ENCODE measurements around the gene SERPINA7.
"Not testable (repeated sequence)": the region's sequence is repeated elsewhere in the genome, so short reads cannot be mapped to it uniquely, and the experiment has no call there.

Gene SERPINA7, protein sequence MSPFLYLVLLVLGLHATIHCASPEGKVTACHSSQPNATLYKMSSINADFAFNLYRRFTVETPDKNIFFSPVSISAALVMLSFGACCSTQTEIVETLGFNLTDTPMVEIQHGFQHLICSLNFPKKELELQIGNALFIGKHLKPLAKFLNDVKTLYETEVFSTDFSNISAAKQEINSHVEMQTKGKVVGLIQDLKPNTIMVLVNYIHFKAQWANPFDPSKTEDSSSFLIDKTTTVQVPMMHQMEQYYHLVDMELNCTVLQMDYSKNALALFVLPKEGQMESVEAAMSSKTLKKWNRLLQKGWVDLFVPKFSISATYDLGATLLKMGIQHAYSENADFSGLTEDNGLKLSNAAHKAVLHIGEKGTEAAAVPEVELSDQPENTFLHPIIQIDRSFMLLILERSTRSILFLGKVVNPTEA

GRCh38 chrX:106038625-106039024 lies at the start of gene SERPINA7:
Gene SERPINA7, minus strand, starts transcription at chrX:106038727. Its CDS starts 1,669 bp downstream, at chrX:106037058.
- no peak for DNase-seq

- no peak for DNase-seq
Measured at GRCh38 chrX:106069048-106069447, 30.5 kb upstream of the SERPINA7 start.

GRCh38 chrX:106050054-106050453 lies 11.5 kb upstream of the SERPINA7 start:
- no peak for DNase-seq

DNA sequence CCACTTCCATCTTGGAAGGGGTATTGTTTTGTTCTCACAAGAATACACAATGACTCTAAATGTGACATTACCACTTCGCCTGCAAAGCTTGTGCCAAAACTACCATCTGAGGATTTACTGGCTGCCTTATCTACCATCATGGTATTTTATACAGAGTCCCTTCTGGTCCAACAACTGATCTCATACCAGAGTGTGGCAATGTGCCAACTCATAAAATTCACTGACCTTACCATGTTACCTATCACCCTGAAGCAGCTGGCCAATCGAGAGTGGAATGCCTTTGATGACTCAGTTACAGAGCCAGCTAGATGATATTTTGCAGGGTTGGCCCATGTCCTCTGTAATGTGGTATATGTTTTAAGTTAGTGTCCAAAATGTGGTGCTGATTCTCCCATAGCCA lies 3.8 kb upstream of the SERPINA7 start:
- DNase-seq = no peak

- no peak for DNase-seq
Measured at GRCh38 chrX:106040861-106041260, 2.3 kb upstream of the SERPINA7 start.

DNA sequence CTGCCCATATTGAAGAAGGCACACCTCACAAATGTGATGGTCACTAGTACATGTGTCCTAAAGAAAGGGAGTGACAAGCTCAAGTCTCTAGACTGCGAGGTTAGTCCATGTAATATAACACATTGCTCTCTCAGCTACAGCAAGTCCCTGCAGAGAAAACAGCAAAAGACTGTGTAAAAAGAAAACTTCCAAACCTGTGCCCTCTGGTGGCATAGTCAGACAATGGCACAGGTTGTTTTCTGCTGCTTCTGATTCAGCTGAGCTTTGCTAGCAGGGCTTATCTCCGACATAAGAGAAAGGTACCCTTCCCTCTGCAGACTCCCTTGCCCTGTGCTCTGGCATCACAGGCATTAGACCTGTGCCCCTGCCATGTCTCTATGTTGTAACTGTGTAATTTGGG lies 1.4 kb upstream of the SERPINA7 start:
- DNase-seq = no peak

DNA sequence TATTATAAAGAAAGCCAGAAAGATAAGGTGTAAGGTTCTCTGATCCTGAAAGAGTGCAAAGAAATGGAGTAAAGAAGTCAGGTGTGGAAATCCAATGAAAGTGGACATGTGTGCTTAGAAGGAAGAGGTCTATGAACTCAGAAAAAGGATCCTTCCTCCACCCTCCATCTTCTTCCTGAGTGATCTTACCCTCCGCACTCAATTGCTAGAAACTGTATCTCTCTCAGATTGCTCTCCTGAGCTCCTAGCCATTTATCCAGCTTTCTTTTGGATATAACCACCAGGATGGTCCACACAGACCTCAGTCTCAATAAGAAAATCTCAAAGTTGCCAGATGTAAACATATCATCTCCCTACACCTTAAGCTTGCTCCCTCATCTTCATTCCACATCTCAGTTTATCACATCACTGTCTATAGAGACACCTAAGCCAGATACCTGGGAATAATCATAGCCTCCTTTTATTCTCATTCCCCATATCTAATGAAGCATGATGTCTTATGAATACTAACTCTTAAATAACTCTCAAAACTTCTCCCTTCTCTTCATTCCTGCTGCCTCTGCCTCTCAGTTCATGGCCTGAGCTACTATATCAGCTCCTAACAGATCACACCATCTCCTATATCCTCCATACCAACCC lies 573 bp downstream of the SERPINA7 start:
- DNase-seq = no peak

GRCh38 chrX:106036716-106037115 lies 1.8 kb downstream of the SERPINA7 start:
- no peak for DNase-seq

GRCh38 chrX:106035064-106035463 lies 3.5 kb downstream of the SERPINA7 start:
- no peak for DNase-seq

GRCh38 chrX:106023947-106024346 lies 14.6 kb downstream of the SERPINA7 start:
- DNase-seq = no peak

DNA sequence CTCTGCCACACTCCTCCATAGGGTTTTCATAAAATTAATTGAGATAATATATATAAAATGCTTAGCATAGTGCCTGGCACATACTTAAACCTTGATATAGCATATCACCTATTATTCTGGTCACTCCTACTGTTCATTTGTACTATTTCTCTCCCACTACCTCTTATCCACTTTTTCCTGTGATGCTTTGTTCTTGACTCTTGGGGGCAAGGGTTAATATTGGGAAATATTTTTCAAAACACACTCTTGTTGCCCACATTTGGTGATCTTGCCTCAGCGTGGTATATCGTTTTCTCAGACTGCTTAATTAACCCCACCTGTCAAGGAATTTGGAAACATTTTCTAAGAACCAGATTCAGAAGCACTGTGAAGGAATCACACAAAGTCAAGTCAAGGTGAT lies 16.3 kb downstream of the SERPINA7 start:
- no peak for DNase-seq

- DNase-seq = no peak
Measured at GRCh38 chrX:106014119-106014775, 24.3 kb downstream of the SERPINA7 start.

- no peak for DNase-seq
Measured at GRCh38 chrX:106009145-106009544, 29.4 kb downstream of the SERPINA7 start.

GRCh38 chrX:106007815-106008214 lies 30.7 kb downstream of the SERPINA7 start:
- DNase-seq = no peak

- DNase-seq = no peak
Measured at GRCh38 chrX:106005684-106006083, 32.8 kb downstream of the SERPINA7 start.

- not testable (repeated sequence) for DNase-seq
Measured at GRCh38 chrX:106000609-106001008, 37.9 kb downstream of the SERPINA7 start.

DNA sequence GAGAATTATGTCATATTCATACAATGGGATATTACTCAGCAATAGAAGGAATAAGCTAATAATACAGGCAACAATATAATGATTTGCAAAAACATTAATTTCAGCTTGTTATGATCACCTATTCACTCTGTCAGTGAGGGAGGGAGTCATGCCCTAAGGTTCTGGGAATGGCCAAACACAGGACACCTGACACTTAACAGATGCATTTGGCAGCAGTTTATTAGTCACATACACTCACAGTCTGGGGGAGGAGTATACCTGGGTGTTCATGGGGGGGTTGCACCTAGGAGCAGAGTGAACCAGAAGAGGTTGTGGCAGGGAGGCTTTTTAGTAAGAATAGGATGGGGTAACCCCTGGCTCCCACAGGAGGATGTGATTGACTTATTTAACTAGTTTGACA lies 38.3 kb downstream of the SERPINA7 start:
- DNase-seq = no peak

- DNase-seq = no peak
Measured at GRCh38 chrX:105999294-105999693, 39.2 kb downstream of the SERPINA7 start.

GRCh38 chrX:105988487-105988886 lies 50.0 kb downstream of the SERPINA7 start:
- not testable (repeated sequence) for DNase-seq

All from stimulated activated naive CD4-positive, alpha-beta T cell (primary cell).